Measurements from ENCODE around the gene CYP46A1. TPM values are rescaled to one million over a fixed set of nuclear protein-coding genes. Genes with fewer than 3 reads are reported as not detected.

The CYP46A1 gene
- total RNA-seq, 3 donors from 2014 or later (not counting 1 experiment from before 2014, with no cell fraction given): 0.09 to 0.45 (median 0.09) TPM

GRCh38 chr14:99757331-99758070 is 73.4 kb downstream of the CYP46A1 start:
- 85% methylated on average over 12 of the region's 12 CpGs for WGBS (ENCODE audit: insufficient coverage)
- TF ChIP-seq CTCF (IDR thresholded peaks at IDR 0.05): no peak
- Histone ChIP-seq H3K27me3 (ENCODE audit: control insufficient read depth, insufficient read depth, low read length) (no peaks in the 10 kb centered on the region), H3K36me3 (ENCODE audit: control insufficient read depth, insufficient read depth, low read length) (no peaks in the 10 kb centered on the region), H3K4me3 (ENCODE audit: low read length) (no peak overlapping the region), H3K9me3 (ENCODE audit: control insufficient read depth, insufficient read depth, low read length) (no peaks in the 10 kb centered on the region), H3K4me1 (ENCODE audit: control insufficient read depth, insufficient read depth, low read length) (peaks cover 4% of the 10 kb centered on the region), H3K27ac (ENCODE audit: low read length) (no peak overlapping the region)
- intact Hi-C loops (cut with micrococcal nuclease): no loop called here
- no peak for ATAC-seq
- DNase-seq: no peak
- H3K4me3 Mint-ChIP-seq: no peak overlapping the region
- peaks cover 5 to 7% of the 10 kb centered on the region in 2 donors for H3K4me1 Mint-ChIP-seq
- peaks cover 9 to 11% of the 10 kb centered on the region in 2 donors for H3K27me3 Mint-ChIP-seq (ENCODE audit: low read depth in 2 of 2)
- H3K36me3 Mint-ChIP-seq: no peaks in the 10 kb centered on the region
- no peaks in the 10 kb centered on the region for H3K9me3 Mint-ChIP-seq
- H3K27ac Mint-ChIP-seq: no peak overlapping the region

DNA sequence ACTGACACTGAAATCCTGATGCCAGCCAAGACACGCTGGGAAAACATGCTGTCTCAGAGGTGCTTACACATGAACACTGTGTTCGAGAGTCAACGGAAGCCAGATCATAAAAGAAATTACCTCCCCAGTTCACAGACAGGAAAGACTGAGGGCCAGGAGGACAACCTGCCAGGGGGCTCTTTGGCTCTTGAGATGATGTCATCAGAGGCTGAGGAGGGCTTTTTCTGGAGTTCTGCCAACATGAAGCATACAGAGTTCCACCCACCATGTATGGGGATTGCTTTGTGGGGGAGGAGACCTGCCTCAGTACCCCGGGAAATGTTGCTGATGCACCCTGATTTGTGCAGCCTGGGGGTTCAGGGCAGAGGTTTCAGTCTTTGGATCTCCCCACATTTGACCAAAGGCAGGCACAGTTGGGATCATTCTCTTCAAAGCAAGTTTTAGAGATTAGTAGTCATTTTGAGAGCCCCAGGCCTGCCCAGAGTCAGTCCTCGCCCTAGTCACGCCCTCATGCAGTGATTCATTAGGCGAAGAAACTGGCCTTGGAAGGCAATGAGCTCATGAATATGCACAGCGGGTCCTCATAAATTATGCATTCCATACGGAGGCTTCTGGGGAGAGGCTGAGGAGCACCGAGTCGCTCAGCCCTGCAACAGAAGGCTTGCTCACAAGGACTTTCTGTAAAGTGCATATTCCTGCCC is 74.2 kb downstream of the CYP46A1 start:
- Histone ChIP-seq H3K4me3 (ENCODE audit: low read length) (no peak overlapping the region), H3K27ac (ENCODE audit: low read length) (no peak overlapping the region), H3K9me3 (ENCODE audit: control insufficient read depth, insufficient read depth, low read length) (no peaks in the 10 kb centered on the region), H3K36me3 (ENCODE audit: control insufficient read depth, insufficient read depth, low read length) (no peaks in the 10 kb centered on the region), H3K4me1 (ENCODE audit: control insufficient read depth, insufficient read depth, low read length) (no peaks in the 10 kb centered on the region), H3K27me3 (ENCODE audit: control insufficient read depth, insufficient read depth, low read length) (no peaks in the 10 kb centered on the region)
- Mint-ChIP-seq H3K4me1 (peaks cover 5 to 6% of the 10 kb centered on the region in 2 donors), H3K9me3 (no peaks in the 10 kb centered on the region), H3K27ac (no peak overlapping the region), H3K36me3 (no peaks in the 10 kb centered on the region), H3K4me3 (no peak overlapping the region), H3K27me3 (ENCODE audit: low read depth in 2 of 2) (peaks cover 6 to 10% of the 10 kb centered on the region in 2 donors)
- no peak for TF ChIP-seq CTCF (IDR thresholded peaks at IDR 0.05)
- no peak for DNase-seq
- WGBS (ENCODE audit: insufficient coverage): 79% methylated on average over 11 of the region's 11 CpGs
- intact Hi-C loops (cut with micrococcal nuclease): no loop called here
- ATAC-seq: no peak

DNA sequence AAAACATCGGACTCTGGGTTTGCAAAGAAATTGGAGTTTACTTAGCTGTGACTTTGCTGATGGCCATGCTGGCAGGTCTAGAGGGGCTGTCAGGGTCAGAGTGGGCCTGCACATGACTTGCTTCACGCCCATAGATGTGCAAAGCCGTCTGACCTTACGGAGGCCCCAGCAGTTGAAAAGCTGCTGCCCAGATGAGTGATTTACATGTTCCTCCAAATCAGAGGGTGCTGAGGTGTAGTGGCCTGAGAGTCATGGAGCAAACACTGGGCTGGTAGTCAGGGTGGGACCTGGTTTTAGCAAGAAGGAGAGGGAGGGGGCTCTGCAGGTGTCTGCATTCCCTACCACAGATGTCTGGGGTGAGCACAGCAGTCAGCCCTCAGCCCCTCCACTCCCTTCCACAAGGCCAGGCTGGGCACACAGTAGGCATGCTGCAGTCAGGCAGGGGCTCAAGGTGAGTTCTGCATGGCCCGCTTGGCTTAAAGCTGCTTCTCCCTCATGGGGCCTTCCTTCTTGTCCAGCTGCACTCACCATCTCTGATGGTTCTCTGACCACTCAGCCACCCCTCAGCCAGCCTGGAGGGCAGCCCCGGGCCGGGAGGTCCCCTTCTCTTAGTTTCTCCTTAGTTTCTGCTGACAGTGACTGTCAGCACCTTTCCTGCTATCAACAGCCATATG is 74.9 kb downstream of the CYP46A1 start:
- peaks cover 0 to 3% of the 10 kb centered on the region in 2 donors for H3K27me3 Mint-ChIP-seq (ENCODE audit: low read depth in 2 of 2)
- H3K27ac Mint-ChIP-seq: no peak overlapping the region
- no peak for DNase-seq
- no peaks in the 10 kb centered on the region for H3K4me1 Mint-ChIP-seq
- H3K9me3 Mint-ChIP-seq: no peaks in the 10 kb centered on the region
- no peak overlapping the region for H3K27ac ChIP-seq (ENCODE audit: low read length)
- no peak for TF ChIP-seq CTCF (IDR thresholded peaks at IDR 0.05)
- H3K36me3 Mint-ChIP-seq: no peaks in the 10 kb centered on the region
- intact Hi-C loops (cut with micrococcal nuclease): no loop called here
- H3K4me1 ChIP-seq (ENCODE audit: control insufficient read depth, insufficient read depth, low read length): no peaks in the 10 kb centered on the region
- 80% methylated on average over 7 of the region's 7 CpGs for WGBS (ENCODE audit: insufficient coverage)
- no peak overlapping the region for H3K4me3 ChIP-seq (ENCODE audit: low read length)
- no peaks in the 10 kb centered on the region for H3K9me3 ChIP-seq (ENCODE audit: control insufficient read depth, insufficient read depth, low read length)
- no peak for ATAC-seq
- no peaks in the 10 kb centered on the region for H3K27me3 ChIP-seq (ENCODE audit: control insufficient read depth, insufficient read depth, low read length)
- no peak overlapping the region for H3K4me3 Mint-ChIP-seq
- no peaks in the 10 kb centered on the region for H3K36me3 ChIP-seq (ENCODE audit: control insufficient read depth, insufficient read depth, low read length)
